Osteocyte (in vitro differentiated cells): ENCODE results near the gene APBB2. TPM values are rescaled to one million over a fixed set of nuclear protein-coding genes. Genes with fewer than 3 reads are reported as not detected.

Experiments used
- DNase-seq: peaks from one replicate; pipeline ENCODE4 v3.0.0; 2021; ENCODE audit warnings: mixed read lengths; ENCODE audit not compliant: unreplicated experiment; ENCODE audit errors: extremely low spot score
- H3K27ac Mint-ChIP-seq: one replicate; pipeline ENCODE4 v1.8.0; 2021; ENCODE audit warnings: mild to moderate bottlenecking, mixed read lengths; ENCODE audit not compliant: unreplicated experiment
- H3K27me3 Mint-ChIP-seq: one replicate; pipeline ENCODE4 v1.8.0; 2021; ENCODE audit warnings: mixed read lengths; ENCODE audit not compliant: unreplicated experiment
- H3K36me3 Mint-ChIP-seq: one replicate; pipeline ENCODE4 v1.8.0; 2021; ENCODE audit warnings: mixed read lengths; ENCODE audit not compliant: unreplicated experiment
- H3K4me1 Mint-ChIP-seq: one replicate; pipeline ENCODE4 v1.8.0; 2021; ENCODE audit warnings: mixed read lengths; ENCODE audit not compliant: unreplicated experiment
- H3K4me3 Mint-ChIP-seq: one replicate; pipeline ENCODE4 v1.8.0; 2021; ENCODE audit warnings: mild to moderate bottlenecking, moderate library complexity, mixed read lengths; ENCODE audit not compliant: unreplicated experiment
- H3K9me3 Mint-ChIP-seq: one replicate; pipeline ENCODE4 v1.8.0; 2021; ENCODE audit warnings: mixed read lengths; ENCODE audit not compliant: unreplicated experiment
- total RNA-seq: library from RNA; stranded (reverse); gene quantifications from 2 replicates; pipeline ENCODE4 v1.2.1, GENCODE V29; 2021
- TF ChIP-seq, protein P1 (sequence below): fragments of 200-600 bp; sonication (generic); IDR thresholded peaks from 2 replicates; pipeline ENCODE4 v1.5.0; 2021; ENCODE audit warnings: antibody characterized with exemption, mild to moderate bottlenecking, moderate library complexity

The APBB2 gene
- total RNA-seq, 1 donor from 2014 or later: 56.2 TPM

DNA sequence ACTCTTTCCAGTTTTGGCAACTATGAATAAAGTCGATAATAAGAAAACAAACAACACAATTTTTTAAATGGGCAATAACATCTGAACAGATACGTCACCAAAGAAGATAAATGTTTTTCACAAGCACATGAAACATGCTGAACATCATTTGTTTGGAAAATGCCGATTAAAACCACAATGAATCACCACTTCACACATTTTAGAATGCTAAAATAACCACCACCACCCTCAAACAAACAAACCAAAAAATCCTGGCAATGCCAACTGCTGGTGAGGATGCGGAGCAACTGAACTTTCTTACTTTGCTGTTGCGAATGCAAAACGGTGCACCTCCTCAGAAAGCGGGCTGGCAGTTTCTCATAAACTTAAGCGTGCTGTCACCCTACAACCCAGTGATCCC, 348.6 kb downstream of the APBB2 start:
- H3K4me1 Mint-ChIP-seq: peaks cover 7% of the 10 kb centered on the region
- no peak overlapping the region for H3K27ac Mint-ChIP-seq
- H3K36me3 Mint-ChIP-seq: peaks cover 5% of the 10 kb centered on the region
- H3K4me3 Mint-ChIP-seq: no peak overlapping the region
- no peak for DNase-seq
- no peaks in the 10 kb centered on the region for H3K27me3 Mint-ChIP-seq
- H3K9me3 Mint-ChIP-seq: no peaks in the 10 kb centered on the region
- TF ChIP-seq, protein P1, sequence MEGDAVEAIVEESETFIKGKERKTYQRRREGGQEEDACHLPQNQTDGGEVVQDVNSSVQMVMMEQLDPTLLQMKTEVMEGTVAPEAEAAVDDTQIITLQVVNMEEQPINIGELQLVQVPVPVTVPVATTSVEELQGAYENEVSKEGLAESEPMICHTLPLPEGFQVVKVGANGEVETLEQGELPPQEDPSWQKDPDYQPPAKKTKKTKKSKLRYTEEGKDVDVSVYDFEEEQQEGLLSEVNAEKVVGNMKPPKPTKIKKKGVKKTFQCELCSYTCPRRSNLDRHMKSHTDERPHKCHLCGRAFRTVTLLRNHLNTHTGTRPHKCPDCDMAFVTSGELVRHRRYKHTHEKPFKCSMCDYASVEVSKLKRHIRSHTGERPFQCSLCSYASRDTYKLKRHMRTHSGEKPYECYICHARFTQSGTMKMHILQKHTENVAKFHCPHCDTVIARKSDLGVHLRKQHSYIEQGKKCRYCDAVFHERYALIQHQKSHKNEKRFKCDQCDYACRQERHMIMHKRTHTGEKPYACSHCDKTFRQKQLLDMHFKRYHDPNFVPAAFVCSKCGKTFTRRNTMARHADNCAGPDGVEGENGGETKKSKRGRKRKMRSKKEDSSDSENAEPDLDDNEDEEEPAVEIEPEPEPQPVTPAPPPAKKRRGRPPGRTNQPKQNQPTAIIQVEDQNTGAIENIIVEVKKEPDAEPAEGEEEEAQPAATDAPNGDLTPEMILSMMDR: no peak

DNA sequence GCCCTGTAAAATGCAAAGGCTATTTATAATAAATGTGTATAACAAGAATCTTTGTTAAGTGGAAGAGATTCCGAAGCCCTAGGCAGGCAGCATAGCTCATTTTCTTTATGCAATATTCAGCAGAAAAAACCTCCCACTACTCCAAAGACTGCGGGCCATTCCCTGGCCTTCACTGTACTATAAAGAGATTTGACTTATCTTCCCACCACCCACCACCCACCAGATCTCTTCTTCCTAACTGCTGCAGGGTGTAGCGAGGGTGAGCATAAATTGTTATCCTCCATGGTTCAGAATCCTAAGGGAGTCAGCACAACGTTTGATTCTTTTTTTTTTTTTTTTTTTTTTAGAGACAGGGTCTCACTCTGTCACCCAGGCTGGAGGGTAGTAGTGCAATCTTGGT, 349.8 kb downstream of the APBB2 start:
- no peaks in the 10 kb centered on the region for H3K27me3 Mint-ChIP-seq
- H3K9me3 Mint-ChIP-seq: no peaks in the 10 kb centered on the region
- no peaks in the 10 kb centered on the region for H3K4me1 Mint-ChIP-seq
- no peak overlapping the region for H3K27ac Mint-ChIP-seq
- H3K4me3 Mint-ChIP-seq: no peak overlapping the region
- peaks cover 5% of the 10 kb centered on the region for H3K36me3 Mint-ChIP-seq
- TF ChIP-seq, protein P1: no peak
- no peak for DNase-seq

DNA sequence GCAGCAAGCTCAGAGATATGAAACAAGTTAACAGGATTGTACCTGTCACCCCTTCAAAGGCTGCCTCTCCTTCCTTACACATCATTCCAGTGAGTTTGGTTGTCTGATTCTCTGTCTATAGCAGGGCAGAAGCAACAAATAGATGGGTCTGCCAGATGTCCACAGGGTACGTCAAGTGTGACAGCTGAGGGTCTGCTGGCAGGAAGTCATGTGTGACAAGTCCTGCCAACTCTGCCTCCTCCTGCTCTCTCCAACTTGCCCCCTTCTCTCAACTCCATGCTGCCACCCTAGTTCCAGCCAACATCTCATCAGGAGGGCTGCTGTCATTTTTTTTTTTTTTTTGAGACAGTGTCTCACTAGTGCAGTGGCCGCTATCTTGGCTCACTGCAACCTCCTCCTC, 355.4 kb downstream of the APBB2 start:
- H3K4me1 Mint-ChIP-seq: peaks cover 11% of the 10 kb centered on the region
- no peaks in the 10 kb centered on the region for H3K36me3 Mint-ChIP-seq
- H3K27ac Mint-ChIP-seq: no peak overlapping the region
- H3K4me3 Mint-ChIP-seq: no peak overlapping the region
- DNase-seq: no peak
- H3K27me3 Mint-ChIP-seq: no peaks in the 10 kb centered on the region
- TF ChIP-seq, protein P1: no peak
- no peaks in the 10 kb centered on the region for H3K9me3 Mint-ChIP-seq

DNA sequence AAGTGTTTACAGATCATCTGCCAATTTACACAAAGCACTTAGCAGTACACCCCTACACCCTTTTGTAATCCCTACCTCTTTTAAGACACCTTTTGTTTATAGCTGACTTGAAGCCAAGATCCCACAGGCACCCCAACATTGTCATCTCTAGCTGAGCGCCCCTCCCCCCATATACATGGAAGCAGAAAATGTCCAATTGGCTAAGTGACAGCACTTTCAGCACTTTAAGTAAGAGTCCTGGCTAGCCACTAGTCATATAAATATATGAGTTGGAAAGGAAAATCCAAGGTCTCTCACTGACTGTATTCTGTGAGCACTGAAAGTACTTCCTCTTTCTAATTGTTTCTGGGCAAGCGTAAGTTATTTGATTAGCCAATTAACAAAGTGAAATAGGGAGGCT, 356.4 kb downstream of the APBB2 start:
- no peak for DNase-seq
- Mint-ChIP-seq H3K4me3 (no peak overlapping the region), H3K36me3 (peaks cover 3% of the 10 kb centered on the region), H3K9me3 (no peaks in the 10 kb centered on the region), H3K27me3 (no peaks in the 10 kb centered on the region), H3K4me1 (peaks cover 11% of the 10 kb centered on the region), H3K27ac (no peak overlapping the region)
- TF ChIP-seq, protein P1: no peak

DNA sequence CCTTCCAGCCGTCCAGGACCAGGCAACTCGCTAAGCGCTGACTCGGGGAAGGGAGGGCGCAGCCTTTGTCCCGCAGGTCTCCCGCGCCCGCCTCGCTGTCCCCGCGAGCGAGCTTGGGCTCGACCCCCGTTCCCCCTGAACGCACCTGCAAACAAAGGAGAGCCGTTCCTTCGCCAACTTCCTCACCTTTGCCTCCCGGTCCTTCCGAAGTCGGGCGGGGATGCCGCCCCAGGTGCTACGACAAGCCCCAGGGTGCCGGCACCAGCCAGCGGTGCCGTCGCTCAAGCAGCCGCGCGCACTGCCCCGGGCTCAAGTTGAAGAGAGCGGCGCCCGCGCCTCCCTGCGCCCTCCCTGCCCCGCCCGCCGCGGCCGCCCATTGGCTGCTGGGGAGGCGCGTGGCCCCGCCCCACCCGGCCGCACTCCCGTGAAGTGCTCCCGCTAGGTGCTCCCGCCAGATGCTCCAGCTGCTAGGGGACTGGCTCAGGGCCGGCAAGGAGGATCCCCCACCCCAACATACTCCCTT, 357.4 kb downstream of the APBB2 start:
- Mint-ChIP-seq H3K27me3 (no peaks in the 10 kb centered on the region), H3K4me3 (peak overlapping the region; percentile 71), H3K4me1 (peaks cover 11% of the 10 kb centered on the region), H3K36me3 (peaks cover 3% of the 10 kb centered on the region), H3K9me3 (no peaks in the 10 kb centered on the region), H3K27ac (no peak overlapping the region)
- DNase-seq: peak; percentile 90
- TF ChIP-seq, protein P1: no peak
